Raji (cell line): ENCODE results near the gene ZNF804B.

Experiments
- POLR2A ChIP-seq: IDR thresholded peaks from 2 replicates; pipeline ENCODE4 v1.6.1; 2011; ENCODE audit warnings: low read depth, low read length, control low read depth; ENCODE audit not compliant: insufficient read depth

ZNF804B gene

GRCh38 chr7:89200758-89201157 lies 441.3 kb downstream of the ZNF804B start:
- no peak for TF ChIP-seq POLR2A

- TF ChIP-seq POLR2A: no peak
Observed at GRCh38 chr7:89223900-89224395, 464.4 kb downstream of the ZNF804B start.

GRCh38 chr7:89238156-89238555 lies 478.7 kb downstream of the ZNF804B start:
- no peak for TF ChIP-seq POLR2A

- no peak for TF ChIP-seq POLR2A
Observed at GRCh38 chr7:89246196-89246595, 486.7 kb downstream of the ZNF804B start.

- no peak for TF ChIP-seq POLR2A
Observed at GRCh38 chr7:89247207-89247606, 487.7 kb downstream of the ZNF804B start.

GRCh38 chr7:89259085-89259484 lies 499.6 kb downstream of the ZNF804B start:
- TF ChIP-seq POLR2A: no peak

GRCh38 chr7:89264126-89264525 lies 504.6 kb downstream of the ZNF804B start:
- no peak for TF ChIP-seq POLR2A

- no peak for TF ChIP-seq POLR2A
Observed at GRCh38 chr7:89265631-89266030, 506.1 kb downstream of the ZNF804B start.

- TF ChIP-seq POLR2A: no peak
Observed at GRCh38 chr7:89283302-89283701, 523.8 kb downstream of the ZNF804B start.

GRCh38 chr7:89308535-89308934 lies 549.0 kb downstream of the ZNF804B start:
- TF ChIP-seq POLR2A: no peak

- no peak for TF ChIP-seq POLR2A
Observed at GRCh38 chr7:89311886-89312285, 552.4 kb downstream of the ZNF804B start.

- TF ChIP-seq POLR2A: no peak
Observed at GRCh38 chr7:89312551-89312950, 553.1 kb downstream of the ZNF804B start.

GRCh38 chr7:89316584-89317251 lies 557.2 kb downstream of the ZNF804B start:
- TF ChIP-seq POLR2A: no peak

- TF ChIP-seq POLR2A: no peak
Observed at GRCh38 chr7:89332026-89332425, 572.5 kb downstream of the ZNF804B start.

GRCh38 chr7:89334797-89335196 lies 575.3 kb downstream of the ZNF804B start:
- TF ChIP-seq POLR2A: no peak

- TF ChIP-seq POLR2A: no peak
Observed at GRCh38 chr7:89335490-89335889, 576.0 kb downstream of the ZNF804B start.

GRCh38 chr7:89336121-89336520 lies 576.6 kb downstream of the ZNF804B start:
- no peak for TF ChIP-seq POLR2A
